NCI-H82 (cell line): Measurements from ENCODE around the gene GPX4.

Experiments
- DNase-seq: peaks from one replicate; lab custom pipeline; 2025; lab: John Stamatoyannopoulos, UW

GPX4 gene

DNA sequence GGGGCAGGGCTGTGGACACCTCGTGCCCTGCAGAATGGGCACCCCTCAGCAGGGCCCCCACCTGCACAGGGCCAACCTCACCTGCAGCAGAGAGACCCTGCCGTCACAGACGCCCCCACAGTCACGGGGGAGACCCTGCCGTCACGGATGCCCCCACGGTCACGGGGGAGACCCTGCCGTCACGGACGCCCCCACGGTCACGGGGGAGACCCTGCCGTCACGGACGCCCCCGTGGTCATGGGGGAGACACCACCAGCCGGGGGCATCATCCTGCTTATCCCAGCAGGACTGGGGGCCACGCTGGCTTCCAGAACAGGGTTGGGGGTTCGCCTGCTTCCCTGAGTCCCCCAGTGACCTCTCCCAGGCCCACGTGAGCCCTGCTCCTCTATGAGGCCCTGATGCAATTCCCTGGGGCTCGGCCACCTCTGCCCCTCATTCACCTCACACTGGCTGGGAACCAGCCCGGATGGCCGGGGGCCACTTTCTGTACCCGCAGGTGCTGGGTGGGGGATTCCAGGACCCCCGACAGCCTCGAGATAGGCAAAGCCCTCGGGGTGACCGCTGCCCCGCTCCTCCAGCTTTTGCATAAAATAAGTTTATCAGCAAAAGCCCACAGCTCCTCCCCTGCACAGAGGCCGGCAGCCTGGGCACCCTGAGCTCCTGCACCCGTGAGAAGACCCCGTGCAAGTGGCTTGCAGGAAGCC is 46.7 kb downstream of the GPX4 start:
- DNase-seq: no peak

- no peak for DNase-seq
Observed at GRCh38 chr19:1151037-1151724, 47.4 kb downstream of the GPX4 start.

DNA sequence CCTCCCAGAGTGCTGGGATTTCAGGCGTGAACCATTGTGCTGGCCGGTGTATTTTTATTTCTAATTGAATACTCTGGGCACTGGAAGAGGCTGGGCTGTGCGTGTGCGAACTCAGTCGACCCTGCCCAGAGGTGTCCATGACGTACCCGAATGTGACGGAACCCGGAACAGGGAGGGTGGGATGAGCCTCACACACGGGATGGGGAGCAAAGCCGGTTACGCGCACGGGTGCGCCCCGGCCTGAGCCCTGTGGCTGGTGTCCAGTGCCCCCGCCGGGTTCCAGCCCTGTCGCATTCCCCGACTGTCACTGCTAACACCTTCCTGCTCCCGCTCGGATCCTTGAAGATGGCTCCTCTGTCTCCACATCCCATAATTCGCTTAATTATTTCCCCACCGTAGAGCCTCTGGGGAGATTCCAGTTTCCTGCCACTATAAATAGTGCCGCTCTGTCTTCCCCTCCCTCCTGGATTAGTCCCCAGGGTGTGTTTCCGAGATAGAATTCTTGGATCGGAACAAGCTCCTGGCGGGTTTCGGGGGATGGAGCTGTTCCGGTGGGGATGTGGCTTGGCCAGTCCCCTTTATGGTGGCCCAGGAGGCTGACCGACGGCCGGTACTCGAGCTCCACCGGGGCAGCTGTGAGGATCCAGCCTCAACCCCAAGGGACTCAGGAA is 48.3 kb downstream of the GPX4 start:
- no peak for DNase-seq

- DNase-seq: no peak
Observed at GRCh38 chr19:1153891-1154730, 50.3 kb downstream of the GPX4 start.

GRCh38 chr19:1154731-1155351 is 51.0 kb downstream of the GPX4 start:
- no peak for DNase-seq

DNA sequence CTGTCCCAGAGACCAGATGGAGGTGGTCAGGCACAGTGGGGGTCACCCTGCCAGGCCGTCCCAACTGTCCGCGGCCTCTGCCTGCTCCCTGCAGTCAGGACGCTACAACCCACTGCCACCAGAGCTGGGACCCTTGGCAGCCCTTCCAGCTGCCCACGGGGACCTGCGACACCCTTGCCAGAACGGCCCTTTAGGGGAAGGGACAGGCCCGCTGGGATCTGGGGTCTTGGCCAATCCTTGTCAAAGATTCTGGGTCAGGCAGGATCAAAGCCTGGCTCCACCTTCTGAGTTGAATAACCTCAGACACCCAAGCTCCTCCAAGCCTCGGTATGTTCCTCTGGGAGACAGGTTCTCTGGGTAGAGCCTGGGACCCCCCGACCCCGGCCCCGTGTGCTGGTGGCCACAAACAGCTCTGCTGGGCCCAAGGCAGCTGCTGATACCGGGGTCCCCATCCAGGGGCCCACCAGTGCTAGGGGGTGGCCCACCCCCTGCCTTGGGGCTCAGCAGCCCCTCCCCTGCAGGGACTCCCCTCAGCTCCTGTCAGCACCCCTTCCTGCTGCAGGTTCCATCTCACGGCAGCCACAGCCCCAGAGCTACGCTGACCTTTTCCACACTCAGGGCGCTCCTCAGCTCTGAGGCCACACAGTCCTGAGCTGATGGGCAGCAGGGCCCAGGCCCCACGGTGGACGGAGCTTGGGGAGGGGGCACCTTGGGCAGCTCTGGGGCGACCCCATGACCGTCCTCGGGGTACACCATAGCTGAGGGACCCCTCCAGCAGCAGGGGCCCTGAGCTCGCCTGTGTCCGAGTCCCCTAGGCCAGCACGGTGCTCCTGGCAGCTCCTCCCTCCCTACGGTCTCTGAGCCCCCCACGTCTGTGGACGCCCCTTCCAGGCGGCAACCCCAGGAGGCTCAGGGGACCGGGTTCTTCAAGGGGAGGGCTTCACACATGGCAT is 51.8 kb downstream of the GPX4 start:
- DNase-seq: no peak
